Neutrophil (primary cell): ENCODE measurements around the gene FBLIM1.

Experiments used
- H3K27ac ChIP-seq: fragments of 200-600 bp; sonication (generic); 2 replicates; pipeline ENCODE4 v1.5.1; 2016; ENCODE audit warnings: mild to moderate bottlenecking, moderate library complexity
- H3K27me3 ChIP-seq: fragments of 200-600 bp; sonication (generic); 2 replicates; pipeline ENCODE4 v1.6.0; 2016; ENCODE audit warnings: mild to moderate bottlenecking
- H3K36me3 ChIP-seq: fragments of 200-600 bp; sonication (generic); 2 replicates; pipeline ENCODE4 v1.5.1; 2017
- H3K4me1 ChIP-seq, 2 experiments: fragments of 200-600 bp in 1 of 2; sonication (generic) in 1 of 2; 1 replicate in 1 of 2; 2 replicates in 1 of 2; pipeline versions ENCODE4 v1.5.1 to v1.6.1; 2013 to 2016; ENCODE audit warnings: low read depth in 1 of 2, low read length in 1 of 2, mild to moderate bottlenecking in 1 of 2, moderate library complexity in 1 of 2; ENCODE audit not compliant: control insufficient read depth in 1 of 2, insufficient read depth in 1 of 2
- H3K4me3 ChIP-seq, 2 experiments: fragments of 200-600 bp in 1 of 2; sonication (generic) in 1 of 2; 1 replicate in 1 of 2; 2 replicates in 1 of 2; pipeline ENCODE4 v1.5.1; 2013 to 2016; ENCODE audit warnings: low read depth in 1 of 2, low read length in 1 of 2, mild to moderate bottlenecking in 1 of 2, moderate library complexity in 1 of 2
- H3K9me3 ChIP-seq: fragments of 200-600 bp; sonication (generic); 2 replicates; pipeline ENCODE4 v1.5.1; 2016
- TF ChIP-seq, protein P1 (sequence below): fragments of 200-600 bp; sonication (generic); IDR thresholded peaks from 2 replicates; pipeline ENCODE4 v1.5.1; 2016; ENCODE audit warnings: antibody characterized with exemption

Gene FBLIM1

DNA sequence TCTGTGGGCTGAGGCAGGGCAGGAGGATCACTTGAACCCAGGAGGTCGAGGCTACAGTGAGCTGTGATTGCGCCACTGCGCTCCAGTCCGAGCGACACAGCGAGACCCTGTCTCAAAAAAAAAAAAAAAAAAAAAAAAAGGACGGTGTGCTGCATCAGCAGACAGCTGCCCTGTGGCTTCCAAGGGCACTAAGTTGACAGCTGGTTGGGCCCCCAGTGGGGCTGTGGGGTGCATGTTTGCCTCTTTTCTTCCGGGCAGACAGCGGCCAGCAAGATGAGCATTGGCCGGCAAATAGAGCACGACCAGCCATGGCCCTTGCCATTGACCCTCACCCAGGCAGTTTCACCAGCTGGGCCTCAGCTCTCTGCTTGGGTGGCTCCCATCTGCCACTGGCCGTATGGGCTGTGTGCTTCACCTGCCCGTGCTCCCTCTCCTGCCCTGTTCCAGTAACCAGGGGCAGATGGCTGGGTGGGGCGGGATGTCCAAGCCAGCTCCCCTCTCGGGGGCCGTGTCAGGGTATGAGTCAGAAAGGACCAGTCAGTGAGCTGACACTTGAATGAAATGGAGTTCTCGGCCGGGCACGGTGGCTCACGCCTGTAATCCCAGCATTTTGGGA lies 34.9 kb upstream of the FBLIM1 start:
- Histone ChIP-seq H3K36me3 (peaks cover 98% of the 10 kb centered on the region), H3K27ac (no peak overlapping the region), H3K4me1 (no peaks in the 10 kb centered on the region), H3K9me3 (no peaks in the 10 kb centered on the region), H3K4me3 (no peak overlapping the region), H3K27me3 (no peaks in the 10 kb centered on the region)
- TF ChIP-seq, protein P1, sequence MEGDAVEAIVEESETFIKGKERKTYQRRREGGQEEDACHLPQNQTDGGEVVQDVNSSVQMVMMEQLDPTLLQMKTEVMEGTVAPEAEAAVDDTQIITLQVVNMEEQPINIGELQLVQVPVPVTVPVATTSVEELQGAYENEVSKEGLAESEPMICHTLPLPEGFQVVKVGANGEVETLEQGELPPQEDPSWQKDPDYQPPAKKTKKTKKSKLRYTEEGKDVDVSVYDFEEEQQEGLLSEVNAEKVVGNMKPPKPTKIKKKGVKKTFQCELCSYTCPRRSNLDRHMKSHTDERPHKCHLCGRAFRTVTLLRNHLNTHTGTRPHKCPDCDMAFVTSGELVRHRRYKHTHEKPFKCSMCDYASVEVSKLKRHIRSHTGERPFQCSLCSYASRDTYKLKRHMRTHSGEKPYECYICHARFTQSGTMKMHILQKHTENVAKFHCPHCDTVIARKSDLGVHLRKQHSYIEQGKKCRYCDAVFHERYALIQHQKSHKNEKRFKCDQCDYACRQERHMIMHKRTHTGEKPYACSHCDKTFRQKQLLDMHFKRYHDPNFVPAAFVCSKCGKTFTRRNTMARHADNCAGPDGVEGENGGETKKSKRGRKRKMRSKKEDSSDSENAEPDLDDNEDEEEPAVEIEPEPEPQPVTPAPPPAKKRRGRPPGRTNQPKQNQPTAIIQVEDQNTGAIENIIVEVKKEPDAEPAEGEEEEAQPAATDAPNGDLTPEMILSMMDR = no peak

DNA sequence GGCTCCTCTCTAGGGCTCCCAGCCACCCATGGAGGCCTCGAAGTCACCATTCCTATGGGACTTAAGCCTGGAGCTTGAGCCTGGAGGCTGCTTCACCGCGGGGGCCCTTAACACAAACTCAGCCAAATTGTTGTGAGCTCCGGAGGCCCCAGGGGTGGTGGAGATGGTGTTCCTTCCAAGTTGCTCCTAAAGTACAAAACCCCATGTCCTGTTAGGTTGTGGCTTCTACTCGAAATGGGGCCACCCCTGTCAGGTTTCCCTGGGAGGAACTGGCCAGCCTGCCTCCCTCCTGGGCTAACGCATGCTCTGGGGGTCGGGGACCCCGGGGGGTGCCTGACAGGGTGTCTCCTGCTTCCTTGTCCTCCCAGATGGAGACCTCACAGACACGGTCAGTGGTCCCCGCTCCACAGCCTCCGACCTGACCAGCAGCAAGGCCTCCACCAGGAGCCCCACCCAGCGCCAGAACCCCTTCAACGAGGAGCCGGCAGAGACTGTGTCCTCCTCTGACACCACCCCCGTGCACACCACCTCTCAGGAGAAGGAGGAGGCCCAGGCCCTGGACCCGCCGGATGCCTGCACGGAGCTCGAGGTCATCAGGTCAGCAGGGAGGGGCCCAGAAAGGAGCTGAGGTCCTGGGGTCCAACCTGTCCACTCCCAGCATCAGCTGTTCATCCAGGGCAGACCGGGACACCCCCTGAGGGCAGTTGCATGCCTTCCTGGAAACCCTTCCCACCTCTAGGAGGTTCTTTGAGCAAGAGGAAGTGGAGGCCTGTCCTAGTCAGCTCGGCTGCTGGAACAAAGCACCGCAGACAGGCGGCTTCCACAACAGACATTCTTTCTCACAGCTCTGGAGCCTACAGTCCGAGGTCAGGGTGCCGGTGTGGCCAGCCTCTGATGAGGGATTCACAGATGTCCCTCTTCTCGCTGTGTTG lies 33.4 kb upstream of the FBLIM1 start:
- H3K27ac ChIP-seq = no peak overlapping the region
- H3K27me3 ChIP-seq = no peaks in the 10 kb centered on the region
- H3K36me3 ChIP-seq = peaks cover 98% of the 10 kb centered on the region
- TF ChIP-seq, protein P1 = no peak
- H3K4me3 ChIP-seq = no peak overlapping the region
- H3K9me3 ChIP-seq = no peaks in the 10 kb centered on the region
- H3K4me1 ChIP-seq = no peaks in the 10 kb centered on the region

DNA sequence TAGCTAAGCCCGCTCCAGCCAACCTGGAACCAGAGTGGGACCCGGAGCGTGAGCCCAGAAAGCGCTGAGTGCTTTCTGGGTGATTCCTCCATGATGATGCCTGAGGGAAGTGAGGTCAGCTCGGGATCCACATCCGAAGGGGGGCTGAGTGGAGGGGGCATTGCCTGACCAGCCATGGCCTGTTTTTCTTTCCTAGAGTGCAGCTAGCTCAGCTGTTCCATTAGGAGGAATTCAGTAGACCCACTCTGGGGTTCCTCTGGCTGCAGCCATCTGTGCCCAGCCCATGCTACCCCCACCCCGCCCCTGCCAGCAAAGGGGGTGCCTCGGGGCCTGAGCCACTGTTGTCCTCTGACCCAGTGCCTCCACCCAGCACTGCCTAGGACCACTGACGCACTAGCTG lies 32.1 kb upstream of the FBLIM1 start:
- no peaks in the 10 kb centered on the region for H3K27me3 ChIP-seq
- no peaks in the 10 kb centered on the region for H3K9me3 ChIP-seq
- TF ChIP-seq, protein P1 = no peak
- H3K4me1 ChIP-seq = no peaks in the 10 kb centered on the region
- no peak overlapping the region for H3K4me3 ChIP-seq
- peaks cover 98% of the 10 kb centered on the region for H3K36me3 ChIP-seq
- H3K27ac ChIP-seq = no peak overlapping the region

DNA sequence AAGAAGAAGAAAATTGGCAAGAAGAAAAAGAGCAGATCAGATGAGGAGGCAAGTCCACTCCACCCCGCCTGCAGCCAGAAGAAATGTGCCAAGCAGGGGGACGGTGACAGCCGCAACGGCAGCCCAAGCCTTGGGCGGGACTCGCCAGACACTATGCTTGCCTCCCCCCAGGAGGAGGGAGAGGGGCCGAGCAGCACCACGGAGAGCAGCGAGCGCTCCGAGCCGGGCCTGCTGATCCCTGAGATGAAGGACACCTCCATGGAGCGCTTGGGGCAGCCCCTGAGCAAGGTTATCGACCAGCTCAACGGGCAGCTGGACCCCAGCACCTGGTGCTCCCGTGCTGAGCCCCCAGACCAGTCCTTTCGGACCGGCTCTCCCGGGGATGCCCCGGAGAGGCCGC lies 31.6 kb upstream of the FBLIM1 start:
- TF ChIP-seq, protein P1 = no peak
- Histone ChIP-seq H3K36me3 (peaks cover 98% of the 10 kb centered on the region), H3K4me1 (no peaks in the 10 kb centered on the region), H3K27me3 (no peaks in the 10 kb centered on the region), H3K4me3 (no peak overlapping the region), H3K27ac (no peak overlapping the region), H3K9me3 (no peaks in the 10 kb centered on the region)

DNA sequence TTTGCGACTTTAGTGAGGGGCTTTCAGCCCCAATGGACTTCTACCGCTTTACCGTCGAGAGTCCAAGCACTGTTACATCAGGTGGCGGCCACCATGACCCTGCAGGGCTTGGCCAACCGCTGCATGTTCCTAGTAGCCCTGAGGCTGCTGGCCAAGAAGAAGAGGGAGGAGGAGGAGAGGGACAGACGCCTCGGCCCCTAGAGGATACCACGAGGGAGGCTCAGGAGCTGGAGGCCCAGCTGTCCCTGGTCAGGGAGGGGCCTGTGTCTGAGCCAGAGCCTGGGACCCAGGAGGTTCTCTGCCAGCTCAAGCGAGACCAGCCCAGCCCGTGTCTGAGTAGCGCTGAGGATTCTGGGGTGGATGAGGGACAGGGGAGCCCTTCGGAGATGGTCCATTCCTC lies 31.2 kb upstream of the FBLIM1 start:
- Histone ChIP-seq H3K4me3 (no peak overlapping the region), H3K4me1 (no peaks in the 10 kb centered on the region), H3K27me3 (no peaks in the 10 kb centered on the region), H3K27ac (no peak overlapping the region), H3K9me3 (no peaks in the 10 kb centered on the region), H3K36me3 (peaks cover 98% of the 10 kb centered on the region)
- TF ChIP-seq, protein P1 = no peak
